Right ventricle myocardium inferior (tissue), 1 donor: Measurements from ENCODE around the gene MFRP. TPM values are rescaled to one million over a fixed set of nuclear protein-coding genes. Genes with fewer than 3 reads are reported as not detected.

Experiments
- ATAC-seq: fragments of 200-7000 bp; cut with Tn5 transposase; one replicate; pipeline ENCODE4 v1.9.1; 2020; ENCODE audit warnings: mild to moderate bottlenecking, moderate library complexity
- DNase-seq: peaks from one replicate; pipeline ENCODE4 v3.0.0; 2021; ENCODE audit errors: missing footprints
- intact Hi-C: fragments of 100-400 bp; cut with DNase I; formaldehyde crosslinking; loops from one replicate; pipeline ENCODE4 v1.11.0; 2022
- total RNA-seq: library from RNA; stranded (reverse); fragmentation: NEBNext Ultra II Directional; extraction: Animal tissue kit (Norgen Biotek cat#: 25700); gene quantifications from one replicate; pipeline ENCODE4 v1.2.1, GENCODE V29; 2021
- donor health status: DM: no; HTN: yes; CAD: no; lungs with severe emphysema.

Gene MFRP
- total RNA-seq, 1 donor from 2014 or later: not detected

DNA sequence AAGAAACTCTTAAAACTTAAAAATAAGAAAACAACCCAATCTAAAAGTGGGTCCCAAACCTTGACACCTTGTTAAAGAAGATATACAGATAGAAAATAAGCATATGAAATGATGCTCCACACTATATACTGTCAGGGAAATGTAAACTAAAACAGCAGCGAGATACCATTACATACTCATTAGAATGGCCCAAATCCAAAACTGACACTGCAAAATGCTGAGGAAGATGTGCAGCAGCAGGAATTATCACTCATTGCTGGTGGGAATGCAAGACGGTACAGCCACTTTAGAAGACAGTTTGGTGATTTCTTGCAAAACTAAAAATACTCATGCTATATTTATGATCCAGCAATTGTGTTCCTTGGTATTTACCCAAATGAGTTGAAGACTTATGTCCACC lies 17.2 kb downstream of the MFRP start:
- intact Hi-C loops: no loop called here
- no peak for DNase-seq
- ATAC-seq: no peak

DNA sequence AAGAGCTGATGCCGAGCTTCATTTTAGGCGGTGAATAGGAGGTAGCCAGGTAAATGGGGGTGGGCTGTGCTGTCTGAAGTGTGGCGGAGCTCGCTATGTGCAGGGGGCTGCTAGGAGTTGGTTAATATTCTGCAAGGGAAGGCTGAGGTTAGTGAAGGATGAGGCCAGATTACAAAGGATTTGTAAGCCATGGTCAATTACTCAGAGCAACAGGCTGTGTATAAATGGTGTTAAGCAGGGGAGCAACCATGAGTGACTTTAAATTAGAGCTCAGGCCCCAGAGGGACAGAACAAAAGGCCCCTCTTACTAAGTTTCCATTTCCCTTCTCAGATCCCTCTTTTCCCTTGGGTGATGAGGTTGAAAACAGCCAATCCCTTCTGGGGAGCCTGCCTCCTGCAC lies 22.3 kb downstream of the MFRP start:
- ATAC-seq: no peak
- intact Hi-C loops: loop anchor here (5.0 kb wide), 2 partner anchors 57 to 217 kb away; partner anchors contain the start of gene C2CD2L
- DNase-seq: peak; percentile 0

- intact Hi-C loops: loop anchor here (5.0 kb wide), 2 partner anchors 56 to 216 kb away; partner anchors contain the start of gene C2CD2L
- peak; percentile 85 for DNase-seq
- no peak for ATAC-seq
Observed at GRCh38 chr11:119323532-119324033, 22.9 kb downstream of the MFRP start.

- ATAC-seq (no peak), DNase-seq (peak; percentile 8)
- intact Hi-C loops: loop anchor here (5.0 kb wide), 2 partner anchors 56 to 216 kb away; partner anchors contain the start of gene C2CD2L
Observed at GRCh38 chr11:119322921-119323531, 23.5 kb downstream of the MFRP start.

- ATAC-seq (no peak), DNase-seq (no peak)
- intact Hi-C loops: loop anchor here (5.0 kb wide), 2 partner anchors 55 to 215 kb away; partner anchors contain the start of gene C2CD2L
Observed at GRCh38 chr11:119322360-119322739, 24.2 kb downstream of the MFRP start.

GRCh38 chr11:119320776-119321524 lies 25.6 kb downstream of the MFRP start:
- DNase-seq: peak; percentile 61
- intact Hi-C loops: loop anchor here (5.0 kb wide), 2 partner anchors 54 to 214 kb away; partner anchors contain the start of gene C2CD2L
- peak; percentile 37 for ATAC-seq

DNA sequence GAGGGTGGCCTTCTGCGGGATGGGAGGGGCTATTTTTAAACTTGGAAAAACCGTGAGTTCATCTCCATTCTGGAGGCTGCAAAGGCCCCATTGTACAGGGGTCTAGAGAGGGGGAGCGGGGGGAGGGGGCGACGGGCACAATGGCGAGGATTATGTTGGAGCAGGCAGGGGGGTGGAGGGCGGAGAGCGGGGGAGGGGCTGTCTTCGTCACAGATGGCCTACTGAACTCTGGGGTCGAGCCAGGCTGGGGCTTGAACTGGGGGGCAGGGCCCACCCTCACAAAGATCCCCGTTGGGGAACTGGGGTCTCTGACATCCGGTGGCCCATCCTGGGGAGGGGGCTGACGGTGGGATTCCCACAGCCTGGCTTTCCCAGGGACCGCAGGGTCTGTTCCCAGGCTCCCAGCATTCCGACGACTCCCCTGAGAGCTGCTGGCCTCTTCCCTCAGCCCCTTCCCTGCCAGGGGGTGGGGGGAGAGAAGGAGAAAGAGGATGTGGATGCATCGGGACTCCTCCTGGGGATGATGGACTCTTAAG lies 26.2 kb downstream of the MFRP start:
- intact Hi-C loops: loop anchor here (5.0 kb wide), 2 partner anchors 53 to 213 kb away; partner anchors contain the start of gene C2CD2L
- ATAC-seq (no peak), DNase-seq (peak; percentile 60)

DNA sequence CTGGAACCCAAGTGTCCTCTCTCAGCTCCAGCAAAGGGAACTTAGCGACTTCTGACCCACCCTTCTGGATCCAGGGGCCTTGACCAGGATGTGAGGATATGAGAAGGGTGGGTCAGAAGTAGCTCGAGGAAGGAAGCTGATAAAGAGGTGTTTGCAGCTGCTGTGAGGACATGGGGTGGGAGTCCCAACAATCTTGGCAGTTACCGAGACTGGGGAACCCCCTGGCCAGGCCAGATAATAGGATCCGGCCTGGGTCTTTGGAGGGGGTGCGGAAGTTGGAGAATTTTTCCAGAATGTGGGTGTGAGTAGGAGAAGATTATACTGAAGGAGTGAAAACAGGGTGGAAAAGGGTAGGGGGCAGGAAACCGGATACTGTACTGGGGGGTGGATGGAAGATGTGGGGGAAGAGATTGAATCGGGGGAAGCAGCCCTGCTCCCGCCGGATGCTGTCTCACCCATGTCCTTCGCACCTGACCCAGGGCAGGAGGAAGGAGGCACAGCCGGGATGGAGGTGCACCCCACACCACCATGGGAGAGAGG lies 26.7 kb downstream of the MFRP start:
- DNase-seq (no peak), ATAC-seq (no peak)
- intact Hi-C loops: loop anchor here (5.0 kb wide), 2 partner anchors 52 to 212 kb away; partner anchors contain the start of gene C2CD2L

- intact Hi-C loops: no loop called here
- ATAC-seq: no peak
Observed at GRCh38 chr11:119319136-119319699, 27.3 kb downstream of the MFRP start.

GRCh38 chr11:119318240-119319135 lies 28.0 kb downstream of the MFRP start:
- ATAC-seq (no peak), DNase-seq (no peak)
- intact Hi-C loops: no loop called here

More at GRCh38 chr11:119319136-119319699, 27.3 kb downstream of the MFRP start:
- DNase-seq: no peak

GRCh38 chr11:119317592-119318239 lies 28.8 kb downstream of the MFRP start:
- ATAC-seq (no peak), DNase-seq (no peak)
- intact Hi-C loops: loop anchor here (2.0 kb wide), 1 partner anchor 113 kb away; no protein-coding TSS in a partner anchor

DNA sequence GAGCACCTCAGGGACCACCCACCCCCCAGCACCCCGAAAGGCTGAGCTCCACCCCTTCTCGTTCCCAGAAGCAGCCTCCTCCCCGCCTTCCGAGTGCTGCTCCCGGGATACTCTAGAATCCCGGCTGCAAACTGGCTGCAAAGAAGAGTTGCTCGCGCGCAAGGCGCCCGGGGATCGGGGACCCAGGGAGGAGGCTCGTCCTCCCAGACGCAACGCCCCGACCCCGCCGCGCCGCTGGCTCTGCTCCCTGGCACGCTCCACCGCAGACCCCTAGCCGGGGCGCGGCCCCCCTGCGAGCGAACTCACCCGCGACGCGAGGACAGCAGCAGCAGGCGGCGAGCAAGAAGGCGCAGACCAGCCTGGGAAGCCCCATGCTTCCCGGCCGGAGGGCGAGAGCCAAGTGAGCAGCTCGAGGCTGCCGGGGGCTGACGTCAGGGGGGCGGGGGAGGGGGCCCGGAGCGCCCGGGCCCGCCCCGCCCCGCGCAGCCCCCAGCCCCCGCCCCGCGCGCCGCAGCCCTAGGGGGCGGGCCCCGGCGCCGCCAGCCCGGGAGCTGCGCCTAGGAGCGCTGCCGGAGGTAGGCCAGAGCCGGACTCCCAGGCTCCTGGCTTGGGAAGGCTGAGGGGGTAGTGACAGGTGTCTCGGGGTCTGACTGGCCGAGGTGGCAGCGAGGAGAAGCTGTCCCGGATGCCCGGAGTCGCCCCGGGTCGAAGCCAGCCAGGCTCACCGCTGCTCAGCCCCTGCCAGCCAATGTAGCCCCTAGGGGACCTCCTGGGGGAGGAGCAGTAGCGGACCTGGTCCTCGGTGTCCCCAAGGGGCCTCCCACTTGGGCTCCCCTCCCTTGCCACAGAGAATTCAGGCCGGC lies 29.5 kb downstream of the MFRP start, which contains the start of gene MCAM:
Gene MCAM, minus strand, starts transcription at position 402 of the 863 bp plus-strand sequence. Its CDS starts 29 bp downstream, at position 373.
- intact Hi-C loops: loop anchor here (2.0 kb wide), 1 partner anchor 112 kb away; no protein-coding TSS in a partner anchor
- DNase-seq (no peak), ATAC-seq (peak; percentile 38)

- peak; percentile 12 for ATAC-seq
- intact Hi-C loops: loop anchor here (2.0 kb wide), 1 partner anchor 111 kb away; no protein-coding TSS in a partner anchor
- no peak for DNase-seq
Observed at GRCh38 chr11:119316016-119316728, 30.3 kb downstream of the MFRP start.

DNA sequence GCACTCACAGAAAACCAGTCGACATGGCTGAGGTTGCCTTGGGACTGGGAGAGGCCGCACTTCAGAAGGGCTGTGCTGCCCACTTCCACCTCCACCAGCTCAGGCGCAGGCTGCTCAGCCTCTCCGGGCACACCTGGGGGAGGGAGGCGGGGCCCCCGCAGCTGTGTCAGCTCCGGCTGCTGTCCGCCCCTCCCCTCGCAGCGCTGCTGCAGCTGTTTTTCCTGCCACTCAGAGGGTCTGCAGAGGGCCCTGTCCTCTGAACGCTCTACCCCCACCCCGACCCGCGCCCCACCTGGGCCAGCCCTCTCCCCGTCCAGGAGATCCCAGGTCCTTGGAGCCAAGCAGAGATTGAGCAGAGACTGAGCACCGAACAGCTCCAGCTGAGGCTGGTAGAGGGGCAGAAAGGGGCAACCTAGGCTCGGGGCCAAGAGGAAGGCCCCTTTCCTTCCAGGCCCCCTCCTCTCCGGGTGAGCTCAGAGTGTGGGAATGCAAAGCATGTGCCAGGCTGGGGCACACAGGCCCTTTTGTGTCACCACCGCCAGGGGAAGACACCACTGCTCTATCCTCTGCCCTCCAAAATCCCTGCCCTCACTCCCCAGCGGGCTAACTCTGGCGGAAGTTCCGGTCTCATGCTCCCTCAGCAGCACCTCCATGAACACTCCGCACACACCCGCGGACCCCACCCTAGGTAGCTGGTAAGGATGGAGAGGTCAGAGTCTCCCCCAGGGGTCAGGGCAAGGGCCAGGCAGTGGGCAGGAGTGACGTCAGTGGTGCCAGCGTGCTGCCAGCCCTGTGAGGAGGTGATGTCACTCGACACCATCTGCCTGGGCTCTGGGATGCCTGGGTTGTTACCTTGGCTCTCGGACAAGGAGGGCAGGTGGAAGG lies 31.1 kb downstream of the MFRP start:
- intact Hi-C loops: loop anchor here (2.0 kb wide), 1 partner anchor 111 kb away; no protein-coding TSS in a partner anchor
- ATAC-seq (peak; percentile 40), DNase-seq (no peak)
